DND-41 (cell line): ENCODE results near the gene SPEF1.

ENCODE experiments used
- EZH2 ChIP-seq: IDR thresholded peaks from 3 replicates; pipeline ENCODE4 v1.6.1; 2012; ENCODE audit warnings: borderline replicate concordance, low read depth, mild to moderate bottlenecking, moderate library complexity, low read length, inconsistent platforms; ENCODE audit not compliant: severe bottlenecking
- TF ChIP-seq, protein P1 (sequence below): IDR thresholded peaks from 2 replicates; pipeline ENCODE4 v1.5.1; 2012; ENCODE audit warnings: borderline replicate concordance, low read length, moderate library complexity, mild to moderate bottlenecking; ENCODE audit not compliant: poor library complexity, severe bottlenecking; ENCODE audit errors: extremely low read depth

DNA sequence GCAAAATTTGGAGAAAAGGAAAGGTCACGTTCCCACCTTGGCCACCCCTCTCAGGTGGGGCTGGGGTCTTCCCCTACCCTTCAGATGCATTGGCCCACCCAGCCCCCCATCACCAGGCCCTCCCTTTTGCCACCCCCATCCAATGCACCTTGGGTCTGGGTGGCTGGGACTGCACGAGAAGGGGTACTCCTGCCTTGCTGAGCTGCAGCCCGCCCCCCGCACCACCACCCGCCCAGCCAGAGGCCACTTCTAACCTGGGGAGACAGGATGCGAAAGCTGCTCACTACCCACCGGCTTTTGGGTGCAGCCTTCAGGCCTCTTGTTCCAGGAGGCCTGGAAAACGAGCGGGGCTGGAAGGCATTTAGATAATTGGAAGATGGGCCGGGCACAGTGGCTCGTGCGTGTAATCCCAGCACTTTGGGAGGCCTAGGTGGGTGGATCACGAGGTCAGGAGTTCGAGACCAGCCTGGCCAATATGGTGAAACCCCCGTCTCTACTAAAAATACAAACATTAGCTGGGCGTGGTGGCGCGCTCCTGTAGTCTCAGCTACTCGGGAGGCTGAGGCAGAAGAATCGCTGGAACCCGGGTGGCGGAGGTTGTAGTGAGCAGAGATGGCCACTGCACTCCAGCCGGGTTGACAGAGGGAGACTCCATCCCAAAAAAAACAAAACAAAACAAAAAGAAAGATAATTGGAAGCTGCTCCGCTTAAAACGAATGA lies 13.6 kb upstream of the SPEF1 start:
- TF ChIP-seq, protein P1, sequence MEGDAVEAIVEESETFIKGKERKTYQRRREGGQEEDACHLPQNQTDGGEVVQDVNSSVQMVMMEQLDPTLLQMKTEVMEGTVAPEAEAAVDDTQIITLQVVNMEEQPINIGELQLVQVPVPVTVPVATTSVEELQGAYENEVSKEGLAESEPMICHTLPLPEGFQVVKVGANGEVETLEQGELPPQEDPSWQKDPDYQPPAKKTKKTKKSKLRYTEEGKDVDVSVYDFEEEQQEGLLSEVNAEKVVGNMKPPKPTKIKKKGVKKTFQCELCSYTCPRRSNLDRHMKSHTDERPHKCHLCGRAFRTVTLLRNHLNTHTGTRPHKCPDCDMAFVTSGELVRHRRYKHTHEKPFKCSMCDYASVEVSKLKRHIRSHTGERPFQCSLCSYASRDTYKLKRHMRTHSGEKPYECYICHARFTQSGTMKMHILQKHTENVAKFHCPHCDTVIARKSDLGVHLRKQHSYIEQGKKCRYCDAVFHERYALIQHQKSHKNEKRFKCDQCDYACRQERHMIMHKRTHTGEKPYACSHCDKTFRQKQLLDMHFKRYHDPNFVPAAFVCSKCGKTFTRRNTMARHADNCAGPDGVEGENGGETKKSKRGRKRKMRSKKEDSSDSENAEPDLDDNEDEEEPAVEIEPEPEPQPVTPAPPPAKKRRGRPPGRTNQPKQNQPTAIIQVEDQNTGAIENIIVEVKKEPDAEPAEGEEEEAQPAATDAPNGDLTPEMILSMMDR: no peak
- no peak for TF ChIP-seq EZH2
